Choroid plexus epithelial cell (primary cell): ENCODE data around the gene CECR2.
"Not testable (repeated sequence)": the region's sequence is repeated elsewhere in the genome, so short reads cannot be mapped to it uniquely, and the experiment has no call there.

Experiments used
- DNase-seq: peaks from one replicate; pipeline ENCODE4 v3.0.0-alpha.2; 2010; ENCODE audit warnings: low read depth
- H3K4me3 ChIP-seq: 2 replicates; pipeline ENCODE4 v1.5.1; 2011; ENCODE audit warnings: low read depth, mild to moderate bottlenecking, control low read depth, low read length, moderate library complexity
- TF ChIP-seq, protein P1 (sequence below): conservative IDR thresholded peaks from 2 replicates; pipeline ENCODE4 v1.5.1; 2011; ENCODE audit warnings: low read depth, mild to moderate bottlenecking, control low read depth, inconsistent platforms, low read length, moderate library complexity

CECR2 gene

GRCh38 chr22:17513612-17514011, 144.4 kb downstream of the CECR2 start:
- no peak overlapping the region for H3K4me3 ChIP-seq
- TF ChIP-seq, protein P1, sequence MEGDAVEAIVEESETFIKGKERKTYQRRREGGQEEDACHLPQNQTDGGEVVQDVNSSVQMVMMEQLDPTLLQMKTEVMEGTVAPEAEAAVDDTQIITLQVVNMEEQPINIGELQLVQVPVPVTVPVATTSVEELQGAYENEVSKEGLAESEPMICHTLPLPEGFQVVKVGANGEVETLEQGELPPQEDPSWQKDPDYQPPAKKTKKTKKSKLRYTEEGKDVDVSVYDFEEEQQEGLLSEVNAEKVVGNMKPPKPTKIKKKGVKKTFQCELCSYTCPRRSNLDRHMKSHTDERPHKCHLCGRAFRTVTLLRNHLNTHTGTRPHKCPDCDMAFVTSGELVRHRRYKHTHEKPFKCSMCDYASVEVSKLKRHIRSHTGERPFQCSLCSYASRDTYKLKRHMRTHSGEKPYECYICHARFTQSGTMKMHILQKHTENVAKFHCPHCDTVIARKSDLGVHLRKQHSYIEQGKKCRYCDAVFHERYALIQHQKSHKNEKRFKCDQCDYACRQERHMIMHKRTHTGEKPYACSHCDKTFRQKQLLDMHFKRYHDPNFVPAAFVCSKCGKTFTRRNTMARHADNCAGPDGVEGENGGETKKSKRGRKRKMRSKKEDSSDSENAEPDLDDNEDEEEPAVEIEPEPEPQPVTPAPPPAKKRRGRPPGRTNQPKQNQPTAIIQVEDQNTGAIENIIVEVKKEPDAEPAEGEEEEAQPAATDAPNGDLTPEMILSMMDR = no peak
- DNase-seq = no peak

DNA sequence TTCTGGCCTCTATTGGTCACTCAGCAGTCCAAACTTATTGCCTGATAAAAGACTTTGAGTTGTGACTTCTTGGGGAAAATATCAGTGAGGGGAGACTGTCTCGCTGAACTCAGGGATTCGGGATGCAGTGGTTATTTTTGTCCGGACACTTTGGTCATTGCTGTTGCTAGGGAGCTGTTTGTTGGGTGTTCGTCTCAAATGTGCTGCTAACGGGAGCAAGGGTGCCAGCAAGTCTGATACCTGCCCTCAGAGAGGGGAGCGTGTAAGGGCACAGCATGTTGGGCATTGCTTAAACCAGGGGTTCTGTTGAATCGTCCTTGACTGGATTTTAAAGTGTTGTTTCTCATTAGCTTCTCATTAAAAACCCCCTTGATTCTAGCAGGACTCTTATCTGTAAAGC, 144.8 kb downstream of the CECR2 start:
- no peak for DNase-seq
- TF ChIP-seq, protein P1 = no peak

GRCh38 chr22:17518406-17518805, 149.1 kb downstream of the CECR2 start:
- H3K4me3 ChIP-seq = no peak overlapping the region
- TF ChIP-seq, protein P1 = no peak
- no peak for DNase-seq

More for the DNA sequence above, 144.8 kb downstream of the CECR2 start:
- H3K4me3 ChIP-seq = no peak overlapping the region

- H3K4me3 ChIP-seq, DNase-seq: not testable (repeated sequence)
These were observed 152.7 kb downstream of the CECR2 start for GRCh38 chr22:17521971-17522370.

DNA sequence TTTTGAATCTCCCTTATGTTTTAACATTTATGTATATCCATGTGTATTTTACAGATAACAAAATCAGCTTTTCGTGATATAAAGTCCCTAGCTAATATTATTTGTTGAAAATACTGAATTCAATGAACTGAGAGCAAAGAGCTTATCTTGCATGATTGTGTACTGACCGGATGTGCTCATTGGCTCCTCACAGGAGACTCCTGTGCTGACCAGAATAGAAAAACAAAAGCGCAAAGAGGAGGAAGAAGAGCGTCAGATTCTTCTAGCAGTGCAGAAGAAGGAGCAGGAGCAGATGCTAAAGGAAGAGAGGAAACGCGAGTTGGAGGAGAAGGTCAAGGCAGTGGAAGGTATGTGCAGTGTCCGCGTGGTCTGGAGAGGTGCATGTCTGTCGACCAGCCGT, 154.7 kb downstream of the CECR2 start:
- DNase-seq = peak; percentile 30
- TF ChIP-seq, protein P1 = no peak
- H3K4me3 ChIP-seq = peak overlapping the region; percentile 15

DNA sequence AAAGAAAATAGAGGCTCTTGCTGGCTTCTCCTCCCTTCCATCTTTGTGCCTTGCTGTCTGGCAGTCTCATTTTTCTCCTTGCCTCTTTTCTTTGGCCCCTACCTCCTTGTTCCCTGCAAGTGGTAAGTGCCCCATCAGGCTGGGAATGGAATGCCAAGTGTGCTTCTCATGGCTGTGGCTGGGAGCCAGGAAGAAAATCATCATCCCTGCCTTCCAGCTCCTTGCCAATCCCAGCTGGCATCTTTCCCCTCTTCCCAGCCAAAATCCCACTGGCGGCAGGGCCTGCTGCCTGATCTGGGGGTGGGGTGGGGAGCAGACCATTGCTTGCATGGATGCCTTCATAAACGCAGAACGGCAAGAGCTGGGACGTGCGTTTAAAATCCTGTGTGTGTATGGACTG, 167.0 kb downstream of the CECR2 start:
- no peak for DNase-seq
- no peak overlapping the region for H3K4me3 ChIP-seq
- TF ChIP-seq, protein P1 = no peak

DNA sequence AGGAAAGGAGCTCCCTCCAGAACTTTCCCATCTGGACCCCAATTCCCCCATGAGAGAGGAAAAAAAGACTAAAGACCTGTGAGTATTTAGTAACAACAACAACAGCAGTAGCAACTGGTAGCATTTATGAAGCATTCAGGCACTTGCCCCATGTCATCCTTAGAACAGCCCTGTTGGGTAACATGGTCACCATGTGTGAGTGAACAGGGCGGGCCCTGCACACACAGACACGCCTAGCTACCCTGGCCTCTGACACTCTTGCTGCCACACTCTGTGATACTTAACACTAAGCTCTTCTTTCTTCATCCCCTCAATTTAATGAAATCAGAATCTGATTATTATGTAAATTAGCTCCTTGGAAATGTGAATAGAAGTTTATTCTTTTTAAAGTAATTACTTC, 167.9 kb downstream of the CECR2 start:
- TF ChIP-seq, protein P1 = no peak
- no peak for DNase-seq

GRCh38 chr22:17540481-17540880, 171.2 kb downstream of the CECR2 start:
- H3K4me3 ChIP-seq = no peak overlapping the region
- TF ChIP-seq, protein P1 = no peak
- DNase-seq = no peak

More for the DNA sequence above, 167.9 kb downstream of the CECR2 start:
- H3K4me3 ChIP-seq = no peak overlapping the region
